ENCODE results near the gene ANKRD50. TPM values are rescaled to one million over a fixed set of nuclear protein-coding genes. Genes with fewer than 3 reads are reported as not detected.

ANKRD50 gene
- total RNA-seq, 1 donor from 2014 or later = 20.6 TPM

DNA sequence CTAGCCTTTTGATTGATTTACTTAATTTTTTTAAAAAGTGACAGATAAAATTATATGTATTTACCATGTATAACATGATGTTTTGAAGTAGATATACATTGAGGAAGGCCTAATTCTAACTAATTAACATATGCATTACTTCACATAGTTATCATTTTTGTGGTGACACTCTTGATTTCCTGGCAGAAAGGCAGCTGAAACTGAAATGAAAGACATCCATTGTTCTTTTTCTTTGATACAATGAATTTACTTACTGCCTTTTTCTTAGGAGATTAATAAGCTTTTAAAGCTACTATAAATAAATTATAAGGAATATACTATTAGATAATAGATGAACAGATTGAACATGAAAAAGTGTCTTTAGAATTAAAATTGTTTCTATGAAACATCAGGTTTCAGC lies 26.7 kb downstream of the ANKRD50 start:
- H3K4me1 ChIP-seq = peaks cover 7% of the 10 kb centered on the region
- no peak for DNase-seq (ENCODE audit: extremely low spot score in 2 of 2)
- intact Hi-C loops (cut with DNase I) = no loop called here

DNA sequence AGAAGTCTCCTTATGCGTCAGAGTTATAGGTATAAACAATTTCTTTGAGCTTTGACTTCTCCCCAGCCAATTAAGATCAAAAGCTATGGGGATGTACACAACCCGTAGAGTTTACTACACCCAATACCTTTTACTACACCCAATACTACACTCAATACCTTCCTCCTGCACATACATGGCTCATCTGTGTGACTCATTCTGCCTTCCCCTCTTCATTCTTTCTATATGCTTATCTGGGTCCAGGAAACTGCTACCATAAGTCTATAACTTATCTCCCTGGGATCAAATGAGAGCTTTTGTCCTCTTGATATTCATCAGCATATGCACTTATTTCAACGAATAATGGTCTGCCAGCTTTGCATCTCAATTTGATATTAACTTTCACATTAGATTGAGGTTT lies 28.2 kb downstream of the ANKRD50 start:
- Histone ChIP-seq H3K27me3 (no peaks in the 10 kb centered on the region), H3K4me1 (peaks cover 7% of the 10 kb centered on the region), H3K9me3 (no peaks in the 10 kb centered on the region), H3K36me3 (no peaks in the 10 kb centered on the region), H3K4me3 (no peak overlapping the region), H3K27ac (no peak overlapping the region)
- DNase-seq (ENCODE audit: extremely low spot score in 2 of 2) = no peak
- TF ChIP-seq, protein P1, sequence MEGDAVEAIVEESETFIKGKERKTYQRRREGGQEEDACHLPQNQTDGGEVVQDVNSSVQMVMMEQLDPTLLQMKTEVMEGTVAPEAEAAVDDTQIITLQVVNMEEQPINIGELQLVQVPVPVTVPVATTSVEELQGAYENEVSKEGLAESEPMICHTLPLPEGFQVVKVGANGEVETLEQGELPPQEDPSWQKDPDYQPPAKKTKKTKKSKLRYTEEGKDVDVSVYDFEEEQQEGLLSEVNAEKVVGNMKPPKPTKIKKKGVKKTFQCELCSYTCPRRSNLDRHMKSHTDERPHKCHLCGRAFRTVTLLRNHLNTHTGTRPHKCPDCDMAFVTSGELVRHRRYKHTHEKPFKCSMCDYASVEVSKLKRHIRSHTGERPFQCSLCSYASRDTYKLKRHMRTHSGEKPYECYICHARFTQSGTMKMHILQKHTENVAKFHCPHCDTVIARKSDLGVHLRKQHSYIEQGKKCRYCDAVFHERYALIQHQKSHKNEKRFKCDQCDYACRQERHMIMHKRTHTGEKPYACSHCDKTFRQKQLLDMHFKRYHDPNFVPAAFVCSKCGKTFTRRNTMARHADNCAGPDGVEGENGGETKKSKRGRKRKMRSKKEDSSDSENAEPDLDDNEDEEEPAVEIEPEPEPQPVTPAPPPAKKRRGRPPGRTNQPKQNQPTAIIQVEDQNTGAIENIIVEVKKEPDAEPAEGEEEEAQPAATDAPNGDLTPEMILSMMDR (IDR thresholded peaks at IDR 0.05) = no peak
- TF ChIP-seq POLR2A (IDR thresholded peaks at IDR 0.05) = no peak
- TF ChIP-seq POLR2AphosphoS5 (IDR thresholded peaks at IDR 0.05; ENCODE audit: insufficient read depth in 1 of 2, low read depth in 1 of 2) = no peak
- intact Hi-C loops (cut with DNase I) = no loop called here

More for the DNA sequence above, 26.7 kb downstream of the ANKRD50 start:
- Histone ChIP-seq H3K36me3 (no peaks in the 10 kb centered on the region), H3K4me3 (no peak overlapping the region), H3K9me3 (no peaks in the 10 kb centered on the region), H3K27ac (no peak overlapping the region), H3K27me3 (no peaks in the 10 kb centered on the region)
- no peak for TF ChIP-seq POLR2AphosphoS5 (IDR thresholded peaks at IDR 0.05; ENCODE audit: insufficient read depth in 1 of 2, low read depth in 1 of 2)
- TF ChIP-seq, protein P1 (IDR thresholded peaks at IDR 0.05) = no peak
- TF ChIP-seq POLR2A (IDR thresholded peaks at IDR 0.05) = no peak

DNA sequence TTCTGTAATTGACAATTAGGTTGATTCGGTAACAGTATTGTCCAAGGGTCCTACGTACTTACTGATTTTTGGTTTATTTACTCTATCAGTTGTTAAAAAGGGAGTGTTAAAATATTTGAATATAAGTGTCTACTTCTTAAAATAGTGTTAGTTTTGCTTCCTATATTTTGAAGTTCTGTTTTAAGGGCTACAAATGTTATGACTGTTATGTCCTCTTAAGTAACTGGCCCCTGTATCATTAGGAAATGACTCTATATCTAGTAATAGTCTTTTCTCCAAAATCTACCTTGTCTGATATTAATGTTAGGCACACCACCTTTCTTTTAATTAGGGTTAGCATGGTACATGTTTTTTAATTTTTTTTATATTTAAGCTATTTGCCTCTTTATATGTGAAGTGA lies 30.1 kb downstream of the ANKRD50 start:
- TF ChIP-seq POLR2AphosphoS5 (IDR thresholded peaks at IDR 0.05; ENCODE audit: insufficient read depth in 1 of 2, low read depth in 1 of 2) = no peak
- no peak for TF ChIP-seq POLR2A (IDR thresholded peaks at IDR 0.05)
- TF ChIP-seq, protein P1 (IDR thresholded peaks at IDR 0.05) = no peak
- intact Hi-C loops (cut with DNase I) = no loop called here
- no peak for DNase-seq (ENCODE audit: extremely low spot score in 2 of 2)
- Histone ChIP-seq H3K27ac (no peak overlapping the region), H3K27me3 (no peaks in the 10 kb centered on the region), H3K36me3 (peaks cover 0 to 6% of the 10 kb centered on the region in 2 donors), H3K4me3 (no peak overlapping the region), H3K4me1 (peaks cover 7% of the 10 kb centered on the region), H3K9me3 (no peaks in the 10 kb centered on the region)

DNA sequence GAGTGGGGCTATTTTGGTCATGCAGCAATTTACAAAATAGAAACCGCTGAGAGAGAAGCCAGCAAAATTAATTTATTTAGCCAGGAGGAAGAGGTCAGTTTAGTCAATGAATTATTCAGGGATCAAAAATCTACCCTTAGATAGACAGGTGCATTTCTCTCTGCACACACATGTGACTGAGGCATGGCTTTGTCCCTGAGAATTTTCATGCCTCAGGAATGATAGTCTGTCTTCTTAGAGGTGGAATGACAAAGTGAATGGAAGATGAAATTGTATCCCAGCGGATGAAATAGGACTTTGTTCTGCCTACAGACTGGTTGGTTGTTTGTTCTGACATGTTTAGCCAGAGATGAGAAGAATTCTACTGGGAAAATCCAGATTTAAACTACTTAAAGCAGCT lies 46.0 kb downstream of the ANKRD50 start:
- intact Hi-C loops (cut with DNase I) = no loop called here
- no peaks in the 10 kb centered on the region for H3K4me1 ChIP-seq
- DNase-seq (ENCODE audit: extremely low spot score in 2 of 2) = no peak
- no peaks in the 10 kb centered on the region for H3K27me3 ChIP-seq
- no peak overlapping the region for H3K4me3 ChIP-seq
- TF ChIP-seq POLR2AphosphoS5 (IDR thresholded peaks at IDR 0.05; ENCODE audit: insufficient read depth in 1 of 2, low read depth in 1 of 2) = no peak
- TF ChIP-seq, protein P1 (IDR thresholded peaks at IDR 0.05) = no peak
- TF ChIP-seq POLR2A (IDR thresholded peaks at IDR 0.05) = no peak
- H3K9me3 ChIP-seq = no peaks in the 10 kb centered on the region
- peaks cover 0 to 17% of the 10 kb centered on the region in 2 donors for H3K36me3 ChIP-seq
- no peak overlapping the region for H3K27ac ChIP-seq

DNA sequence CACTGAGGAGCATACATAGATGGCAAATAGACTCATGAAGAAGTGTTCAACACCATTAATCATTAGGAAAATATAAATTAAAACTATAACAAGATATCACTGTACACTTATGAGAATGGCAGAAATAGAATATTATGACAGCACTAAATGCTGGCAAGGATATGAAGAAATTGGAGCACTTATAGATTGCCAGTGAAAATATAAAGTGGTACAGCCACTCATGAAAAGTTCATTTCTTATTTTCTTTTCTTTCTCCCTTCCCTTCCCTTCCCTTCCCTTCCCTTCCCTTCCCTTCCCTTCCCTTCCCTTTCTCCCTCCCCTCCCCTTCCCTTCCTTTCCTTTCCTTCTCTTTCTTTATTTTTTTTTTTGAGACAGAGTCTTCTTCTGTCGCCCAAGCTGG lies 53.7 kb downstream of the ANKRD50 start:
- intact Hi-C loops (cut with DNase I) = no loop called here

More for the DNA sequence above, 53.7 kb downstream of the ANKRD50 start:
- no peak for TF ChIP-seq POLR2A (IDR thresholded peaks at IDR 0.05)
- TF ChIP-seq, protein P1 (IDR thresholded peaks at IDR 0.05) = no peak
- TF ChIP-seq POLR2AphosphoS5 (IDR thresholded peaks at IDR 0.05; ENCODE audit: insufficient read depth in 1 of 2, low read depth in 1 of 2) = no peak
- no peaks in the 10 kb centered on the region for H3K9me3 ChIP-seq
- H3K4me1 ChIP-seq = no peaks in the 10 kb centered on the region
- no peaks in the 10 kb centered on the region for H3K36me3 ChIP-seq
- H3K27me3 ChIP-seq = no peaks in the 10 kb centered on the region
- no peak overlapping the region for H3K27ac ChIP-seq
- DNase-seq (ENCODE audit: extremely low spot score in 2 of 2) = no peak
- no peak overlapping the region for H3K4me3 ChIP-seq

Measured in vagina (tissue), 2 donors.